GM19438 (cell line): ENCODE measurements around the gene ING3.
"Not testable (repeated sequence)": the region's sequence is repeated elsewhere in the genome, so short reads cannot be mapped to it uniquely, and the experiment has no call there.

Source experiments
- ATAC-seq: cut with Tn5 transposase; IDR thresholded peaks from one replicate; pipeline ENCODE4 v1.9.1; 2021; ENCODE audit warnings: low read depth; ENCODE audit not compliant: unreplicated experiment

Gene ING3

GRCh38 chr7:120949998-120950538 is 509 bp upstream of the ING3 start:
- no peak for ATAC-seq

GRCh38 chr7:120951309-120951699 is 727 bp downstream of the ING3 start:
- no peak for ATAC-seq

GRCh38 chr7:120951826-120952225 is 1.2 kb downstream of the ING3 start:
- no peak for ATAC-seq

GRCh38 chr7:120955577-120956149 is 5.1 kb downstream of the ING3 start:
- ATAC-seq: peak; percentile 48

GRCh38 chr7:120959929-120960484 is 9.4 kb downstream of the ING3 start:
- ATAC-seq: no peak

GRCh38 chr7:120960714-120961113 is 10.1 kb downstream of the ING3 start:
- ATAC-seq: no peak

GRCh38 chr7:120961638-120962173 is 11.1 kb downstream of the ING3 start:
- no peak for ATAC-seq

- no peak for ATAC-seq
Measured at GRCh38 chr7:120964088-120964487, 13.5 kb downstream of the ING3 start.

- no peak for ATAC-seq
Measured at GRCh38 chr7:120966961-120967360, 16.4 kb downstream of the ING3 start.

GRCh38 chr7:120973849-120974248 is 23.3 kb downstream of the ING3 start:
- no peak for ATAC-seq

GRCh38 chr7:120979765-120980499 is 29.4 kb downstream of the ING3 start:
- no peak for ATAC-seq

- ATAC-seq: no peak
Measured at GRCh38 chr7:120981117-120981516, 30.5 kb downstream of the ING3 start.

- no peak for ATAC-seq
Measured at GRCh38 chr7:120981888-120982615, 31.5 kb downstream of the ING3 start.

- ATAC-seq: not testable (repeated sequence)
Measured at GRCh38 chr7:120983592-120983991, 33.0 kb downstream of the ING3 start.

- no peak for ATAC-seq
Measured at GRCh38 chr7:120984406-120984805, 33.8 kb downstream of the ING3 start.

- ATAC-seq: no peak
Measured at GRCh38 chr7:120985130-120985758, 34.7 kb downstream of the ING3 start.

- no peak for ATAC-seq
Measured at GRCh38 chr7:120985839-120986238, 35.3 kb downstream of the ING3 start.

GRCh38 chr7:120986650-120987049 is 36.1 kb downstream of the ING3 start:
- no peak for ATAC-seq

- ATAC-seq: no peak
Measured at GRCh38 chr7:120987280-120987679, 36.7 kb downstream of the ING3 start.
